WTC11 (cell line): ENCODE data around the gene RNF125.

Experiments used
- AFF4 ChIP-seq: sonication (generic); formaldehyde crosslinking; IDR thresholded peaks from 2 replicates; pipeline ENCODE4 v1.8.1; 2023; ENCODE audit warnings: mild to moderate bottlenecking, missing genetic modification reagents, borderline replicate concordance
- CREB1 ChIP-seq: sonication (generic); formaldehyde crosslinking; IDR thresholded peaks from 2 replicates; pipeline ENCODE4 v1.8.0; 2023; ENCODE audit warnings: mild to moderate bottlenecking, missing genetic modification reagents
- CTCF ChIP-seq: fragments of 200-600 bp; IDR thresholded peaks from 2 replicates; pipeline ENCODE4 v1.8.0; 2022; ENCODE audit warnings: antibody characterized with exemption
- EMX1 ChIP-seq: fragments of 250-450 bp; sonication (Bioruptor Pico); IDR thresholded peaks from 2 replicates; pipeline ENCODE4 v1.8.0; 2021; ENCODE audit warnings: mild to moderate bottlenecking
- FOXJ3 ChIP-seq: sonication (generic); formaldehyde crosslinking; IDR thresholded peaks from 2 replicates; pipeline ENCODE4 v1.9.0; 2021; ENCODE audit warnings: missing genetic modification reagents, mild to moderate bottlenecking, borderline replicate concordance
- NFE2L1 ChIP-seq: sonication (generic); formaldehyde crosslinking; IDR thresholded peaks from 2 replicates; pipeline ENCODE4 v1.8.1; 2023; ENCODE audit warnings: missing genetic modification reagents
- ZNF232 ChIP-seq: sonication (generic); formaldehyde crosslinking; IDR thresholded peaks from 2 replicates; pipeline ENCODE4 v1.8.0; 2022; ENCODE audit warnings: mild to moderate bottlenecking, missing genetic modification reagents
- ZNF317 ChIP-seq: sonication (generic); formaldehyde crosslinking; IDR thresholded peaks from 2 replicates; pipeline ENCODE4 v1.8.1; 2023; ENCODE audit warnings: low read depth, mild to moderate bottlenecking, moderate library complexity, missing genetic modification reagents, borderline replicate concordance
- ZNF396 ChIP-seq: fragments of 250-450 bp; sonication (Bioruptor Pico); IDR thresholded peaks from 2 replicates; pipeline ENCODE4 v1.8.0; 2021; ENCODE audit warnings: mild to moderate bottlenecking, moderate library complexity, borderline replicate concordance
- ZNF512 ChIP-seq: sonication (generic); formaldehyde crosslinking; IDR thresholded peaks from 2 replicates; pipeline ENCODE4 v1.8.1; 2022; ENCODE audit warnings: missing genetic modification reagents, borderline replicate concordance
- TF ChIP-seq, protein P1 (sequence below): fragments of 250-450 bp; sonication (Bioruptor Pico); IDR thresholded peaks from 2 replicates; pipeline ENCODE4 v2.1.2; 2022; ENCODE audit warnings: mild to moderate bottlenecking, moderate library complexity
- TF ChIP-seq, protein P2 (sequence below): sonication (generic); formaldehyde crosslinking; IDR thresholded peaks from 2 replicates; pipeline ENCODE4 v1.8.0; 2023; ENCODE audit warnings: missing genetic modification reagents

DNA sequence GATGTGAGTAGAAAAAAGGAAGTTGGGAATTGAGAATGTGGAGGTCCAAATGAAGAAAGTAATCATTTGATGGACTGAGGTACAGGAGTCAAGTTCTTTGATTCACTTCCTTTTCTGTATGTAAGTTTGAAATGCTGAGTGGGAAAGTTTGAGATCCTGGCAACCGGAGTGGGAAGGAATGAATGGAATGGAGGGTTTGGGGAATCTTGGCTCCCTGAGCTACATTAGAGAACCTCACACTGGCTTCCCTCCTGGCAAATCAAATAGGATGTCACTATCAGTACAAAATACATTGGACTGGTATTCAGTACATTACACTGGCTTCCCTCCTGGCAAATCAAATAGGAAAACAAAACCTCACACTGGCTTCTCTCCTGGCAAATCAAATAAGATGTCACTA, 63.3 kb downstream of the RNF125 start:
- no peak for TF ChIP-seq CTCF
- no peak for TF ChIP-seq NFE2L1 (CRISPR knock-in tag)
- TF ChIP-seq ZNF232 = no peak
- TF ChIP-seq, protein P1, sequence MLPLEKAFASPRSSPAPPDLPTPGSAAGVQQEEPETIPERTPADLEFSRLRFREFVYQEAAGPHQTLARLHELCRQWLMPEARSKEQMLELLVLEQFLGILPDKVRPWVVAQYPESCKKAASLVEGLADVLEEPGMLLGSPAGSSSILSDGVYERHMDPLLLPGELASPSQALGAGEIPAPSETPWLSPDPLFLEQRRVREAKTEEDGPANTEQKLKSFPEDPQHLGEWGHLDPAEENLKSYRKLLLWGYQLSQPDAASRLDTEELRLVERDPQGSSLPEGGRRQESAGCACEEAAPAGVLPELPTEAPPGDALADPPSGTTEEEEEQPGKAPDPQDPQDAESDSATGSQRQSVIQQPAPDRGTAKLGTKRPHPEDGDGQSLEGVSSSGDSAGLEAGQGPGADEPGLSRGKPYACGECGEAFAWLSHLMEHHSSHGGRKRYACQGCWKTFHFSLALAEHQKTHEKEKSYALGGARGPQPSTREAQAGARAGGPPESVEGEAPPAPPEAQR (CRISPR knock-in tag) = no peak
- TF ChIP-seq, protein P2, sequence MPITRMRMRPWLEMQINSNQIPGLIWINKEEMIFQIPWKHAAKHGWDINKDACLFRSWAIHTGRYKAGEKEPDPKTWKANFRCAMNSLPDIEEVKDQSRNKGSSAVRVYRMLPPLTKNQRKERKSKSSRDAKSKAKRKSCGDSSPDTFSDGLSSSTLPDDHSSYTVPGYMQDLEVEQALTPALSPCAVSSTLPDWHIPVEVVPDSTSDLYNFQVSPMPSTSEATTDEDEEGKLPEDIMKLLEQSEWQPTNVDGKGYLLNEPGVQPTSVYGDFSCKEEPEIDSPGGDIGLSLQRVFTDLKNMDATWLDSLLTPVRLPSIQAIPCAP (CRISPR knock-in tag) = no peak
- no peak for TF ChIP-seq ZNF512
- TF ChIP-seq ZNF396 (CRISPR knock-in tag) = no peak
- TF ChIP-seq FOXJ3 (CRISPR knock-in tag) = no peak
- no peak for TF ChIP-seq EMX1 (CRISPR knock-in tag)
- TF ChIP-seq CREB1 (CRISPR knock-in tag) = no peak
- TF ChIP-seq AFF4 (CRISPR knock-in tag) = no peak
- TF ChIP-seq ZNF317 = no peak
